Measurements from ENCODE around the gene KBTBD8.

DNA sequence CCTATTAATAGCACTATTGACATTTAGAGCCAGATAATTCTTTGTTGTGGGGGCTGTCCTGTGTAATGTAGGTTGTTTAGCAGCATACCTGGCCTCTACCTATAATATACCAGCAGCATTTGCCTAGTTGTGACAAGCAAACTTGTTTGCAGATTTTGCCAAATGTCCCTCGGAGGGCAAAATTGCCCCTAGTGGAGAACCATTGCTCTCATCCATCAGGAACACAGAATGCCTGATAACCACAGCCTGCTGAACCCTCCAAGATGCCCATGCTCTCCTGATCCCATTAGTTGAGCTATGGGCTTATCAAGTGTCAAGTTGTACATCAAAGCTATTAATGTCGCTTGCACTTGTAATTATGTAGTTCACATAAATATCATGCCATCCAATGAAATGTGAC lies 15.0 kb upstream of the KBTBD8 start:
- no peak for TF ChIP-seq RAD21 (IDR thresholded peaks at IDR 0.05)
- TF ChIP-seq FOXA1 (IDR thresholded peaks at IDR 0.05), result no peak
- TF ChIP-seq, protein P1, sequence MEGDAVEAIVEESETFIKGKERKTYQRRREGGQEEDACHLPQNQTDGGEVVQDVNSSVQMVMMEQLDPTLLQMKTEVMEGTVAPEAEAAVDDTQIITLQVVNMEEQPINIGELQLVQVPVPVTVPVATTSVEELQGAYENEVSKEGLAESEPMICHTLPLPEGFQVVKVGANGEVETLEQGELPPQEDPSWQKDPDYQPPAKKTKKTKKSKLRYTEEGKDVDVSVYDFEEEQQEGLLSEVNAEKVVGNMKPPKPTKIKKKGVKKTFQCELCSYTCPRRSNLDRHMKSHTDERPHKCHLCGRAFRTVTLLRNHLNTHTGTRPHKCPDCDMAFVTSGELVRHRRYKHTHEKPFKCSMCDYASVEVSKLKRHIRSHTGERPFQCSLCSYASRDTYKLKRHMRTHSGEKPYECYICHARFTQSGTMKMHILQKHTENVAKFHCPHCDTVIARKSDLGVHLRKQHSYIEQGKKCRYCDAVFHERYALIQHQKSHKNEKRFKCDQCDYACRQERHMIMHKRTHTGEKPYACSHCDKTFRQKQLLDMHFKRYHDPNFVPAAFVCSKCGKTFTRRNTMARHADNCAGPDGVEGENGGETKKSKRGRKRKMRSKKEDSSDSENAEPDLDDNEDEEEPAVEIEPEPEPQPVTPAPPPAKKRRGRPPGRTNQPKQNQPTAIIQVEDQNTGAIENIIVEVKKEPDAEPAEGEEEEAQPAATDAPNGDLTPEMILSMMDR (IDR thresholded peaks at IDR 0.05; ENCODE audit: low read depth, low read length, missing input control), result no peak
- no peak for TF ChIP-seq HNF4G (IDR thresholded peaks at IDR 0.05)
- TF ChIP-seq YY1 (IDR thresholded peaks at IDR 0.05), result no peak
- TF ChIP-seq SP1 (IDR thresholded peaks at IDR 0.05), result no peak
